NOMO-1 treated with DMSO at 0.1 percent for 48 hours (cell line): ENCODE measurements around the gene CCNF.
"Not testable (repeated sequence)": the region's sequence is repeated elsewhere in the genome, so short reads cannot be mapped to it uniquely, and the experiment has no call there.

Experiments used
- DNase-seq: peaks from one replicate; lab custom pipeline; 2025; ENCODE audit not compliant: unreplicated experiment; lab: John Stamatoyannopoulos, UW

CCNF gene

GRCh38 chr16:2428051-2428783, 1.0 kb upstream of the CCNF start:
- DNase-seq, result no peak

- no peak for DNase-seq
Observed at GRCh38 chr16:2428784-2429033, 538 bp upstream of the CCNF start.

- DNase-seq, result peak; percentile 22
Observed at GRCh38 chr16:2429771-2430663, 770 bp downstream of the CCNF start.

- DNase-seq, result no peak
Observed at GRCh38 chr16:2432286-2432685, 3.0 kb downstream of the CCNF start.

GRCh38 chr16:2432801-2433505, 3.7 kb downstream of the CCNF start:
- no peak for DNase-seq

GRCh38 chr16:2435236-2435635, 6.0 kb downstream of the CCNF start:
- DNase-seq, result not testable (repeated sequence)

- DNase-seq, result no peak
Observed at GRCh38 chr16:2436110-2436509, 6.9 kb downstream of the CCNF start.

- no peak for DNase-seq
Observed at GRCh38 chr16:2437032-2437790, 8.0 kb downstream of the CCNF start.

- DNase-seq, result no peak
Observed at GRCh38 chr16:2438121-2438520, 8.9 kb downstream of the CCNF start.

GRCh38 chr16:2439598-2439997, 10.4 kb downstream of the CCNF start:
- no peak for DNase-seq

- DNase-seq, result not testable (repeated sequence)
Observed at GRCh38 chr16:2441143-2441804, 12.0 kb downstream of the CCNF start.

- no peak for DNase-seq
Observed at GRCh38 chr16:2443555-2443954, 14.3 kb downstream of the CCNF start.

GRCh38 chr16:2447920-2448583, 18.8 kb downstream of the CCNF start:
- no peak for DNase-seq

GRCh38 chr16:2449118-2449517, 19.9 kb downstream of the CCNF start:
- DNase-seq, result no peak

GRCh38 chr16:2450535-2450934, 21.3 kb downstream of the CCNF start:
- DNase-seq, result no peak

- DNase-seq, result no peak
Observed at GRCh38 chr16:2450975-2451381, 21.7 kb downstream of the CCNF start.

GRCh38 chr16:2451851-2452320, 22.6 kb downstream of the CCNF start:
- DNase-seq, result no peak

- DNase-seq, result no peak
Observed at GRCh38 chr16:2452650-2453049, 23.4 kb downstream of the CCNF start.

GRCh38 chr16:2455081-2455845, 26.0 kb downstream of the CCNF start:
- DNase-seq, result no peak
